Loucy (cell line): Measurements from ENCODE around the gene PTPRT.

Experiments used
- H2AFZ ChIP-seq: fragments of 200-600 bp; sonication (generic); 2 replicates; pipeline ENCODE4 v1.6.0; 2016; ENCODE audit warnings: antibody characterized with exemption, mild to moderate bottlenecking, low read length, moderate library complexity
- H3F3A ChIP-seq: fragments of 200-600 bp; 2 replicates; pipeline ENCODE4 v1.6.0; 2016; ENCODE audit warnings: antibody characterized with exemption, low read depth, mild to moderate bottlenecking
- H3K27me3 ChIP-seq: fragments of 200-600 bp; sonication (generic); 2 replicates; pipeline ENCODE4 v1.6.1; 2014; ENCODE audit warnings: low read length, mild to moderate bottlenecking; ENCODE audit not compliant: insufficient read depth, poor library complexity, severe bottlenecking
- H3K36me3 ChIP-seq: fragments of 200-600 bp; sonication (generic); 2 replicates; pipeline ENCODE4 v1.6.1; 2016; ENCODE audit warnings: low read length; ENCODE audit not compliant: insufficient read depth
- H3K4me1 ChIP-seq: fragments of 200-600 bp; sonication (generic); 2 replicates; pipeline ENCODE4 v1.5.1; 2014; ENCODE audit warnings: low read length, mild to moderate bottlenecking; ENCODE audit not compliant: insufficient read depth, poor library complexity, severe bottlenecking
- H3K4me2 ChIP-seq: fragments of 200-600 bp; sonication (generic); 2 replicates; pipeline ENCODE4 v1.6.0; 2014; ENCODE audit warnings: antibody characterized with exemption, low read length, low read depth, mild to moderate bottlenecking; ENCODE audit not compliant: poor library complexity, severe bottlenecking
- H3K4me3 ChIP-seq: fragments of 200-600 bp; sonication (generic); 2 replicates; pipeline ENCODE4 v1.5.1; 2014; ENCODE audit warnings: low read length, mild to moderate bottlenecking, mixed read lengths; ENCODE audit not compliant: poor library complexity, severe bottlenecking
- H3K79me2 ChIP-seq: fragments of 200-600 bp; sonication (generic); 2 replicates; pipeline ENCODE4 v1.6.1; 2014; ENCODE audit warnings: low read length; ENCODE audit not compliant: insufficient read depth
- H3K9ac ChIP-seq: fragments of 200-600 bp; sonication (generic); 2 replicates; pipeline ENCODE4 v1.6.0; 2014; ENCODE audit warnings: mild to moderate bottlenecking, low read depth, low read length, moderate library complexity; ENCODE audit not compliant: poor library complexity, severe bottlenecking
- H3K9me2 ChIP-seq: fragments of 200-600 bp; sonication (generic); replicated peaks from 2 replicates; pipeline ENCODE4 v1.6.1; 2016; ENCODE audit warnings: low read depth, low read length, mixed read lengths
- H3K9me3 ChIP-seq: fragments of 200-600 bp; sonication (generic); 2 replicates; pipeline ENCODE4 v1.6.1; 2014; ENCODE audit warnings: mild to moderate bottlenecking, antibody characterized with exemption, low read length, low read depth; ENCODE audit not compliant: insufficient read depth
- H4K20me1 ChIP-seq: fragments of 200-600 bp; sonication (generic); 2 replicates; pipeline ENCODE4 v1.6.0; 2014; ENCODE audit warnings: antibody characterized with exemption, low read length, mild to moderate bottlenecking; ENCODE audit not compliant: insufficient read depth, poor library complexity, severe bottlenecking
- CTCF ChIP-seq: fragments of 200-600 bp; sonication (generic); conservative IDR thresholded peaks from 2 replicates; pipeline ENCODE4 v1.5.1; 2014; ENCODE audit warnings: mild to moderate bottlenecking, antibody characterized with exemption, low read length
- EZH2phosphoT487 ChIP-seq: fragments of 200-600 bp; IDR thresholded peaks from 2 replicates; pipeline ENCODE4 v1.6.1; 2018; ENCODE audit warnings: antibody characterized with exemption, mild to moderate bottlenecking, moderate library complexity, borderline replicate concordance

Gene PTPRT

GRCh38 chr20:42085366-42085765 lies 1104.3 kb downstream of the PTPRT start:
- H3K36me3 ChIP-seq = no peaks in the 10 kb centered on the region
- H3K9me3 ChIP-seq = no peaks in the 10 kb centered on the region
- H3K4me3 ChIP-seq = no peak overlapping the region
- no peak overlapping the region for H3K4me2 ChIP-seq
- no peak overlapping the region for H3K9ac ChIP-seq
- H3K79me2 ChIP-seq = no peaks in the 10 kb centered on the region
- H4K20me1 ChIP-seq = no peaks in the 10 kb centered on the region
- TF ChIP-seq CTCF (no peak), EZH2phosphoT487 (no peak)
- H3K9me2 ChIP-seq = no peaks in the 10 kb centered on the region
- no peaks in the 10 kb centered on the region for H3K27me3 ChIP-seq
- no peaks in the 10 kb centered on the region for H3F3A ChIP-seq
- H2AFZ ChIP-seq = no peak overlapping the region
- H3K4me1 ChIP-seq = no peaks in the 10 kb centered on the region

- H4K20me1 ChIP-seq = no peaks in the 10 kb centered on the region
- no peaks in the 10 kb centered on the region for H3K4me1 ChIP-seq
- no peaks in the 10 kb centered on the region for H3K9me2 ChIP-seq
- no peak overlapping the region for H3K4me2 ChIP-seq
- no peaks in the 10 kb centered on the region for H3K79me2 ChIP-seq
- no peaks in the 10 kb centered on the region for H3K36me3 ChIP-seq
- no peak overlapping the region for H3K9ac ChIP-seq
- no peaks in the 10 kb centered on the region for H3K9me3 ChIP-seq
- H3K4me3 ChIP-seq = no peak overlapping the region
- no peaks in the 10 kb centered on the region for H3F3A ChIP-seq
- H2AFZ ChIP-seq = no peak overlapping the region
- TF ChIP-seq EZH2phosphoT487 = no peak
- TF ChIP-seq CTCF = no peak
- H3K27me3 ChIP-seq = no peaks in the 10 kb centered on the region
Observed at GRCh38 chr20:42083280-42083679, 1106.4 kb downstream of the PTPRT start.

- H3K79me2 ChIP-seq = no peaks in the 10 kb centered on the region
- no peak overlapping the region for H3K9ac ChIP-seq
- H4K20me1 ChIP-seq = no peaks in the 10 kb centered on the region
Observed at GRCh38 chr20:42082611-42083010, 1107.1 kb downstream of the PTPRT start.

More at GRCh38 chr20:42082611-42083010, 1107.1 kb downstream of the PTPRT start:
- H3K4me1 ChIP-seq = no peaks in the 10 kb centered on the region
- no peaks in the 10 kb centered on the region for H3F3A ChIP-seq
- no peak overlapping the region for H3K4me3 ChIP-seq
- H3K27me3 ChIP-seq = no peaks in the 10 kb centered on the region
- H3K36me3 ChIP-seq = no peaks in the 10 kb centered on the region
- no peaks in the 10 kb centered on the region for H3K9me3 ChIP-seq
- no peaks in the 10 kb centered on the region for H3K9me2 ChIP-seq
- H3K4me2 ChIP-seq = no peak overlapping the region
- no peak for TF ChIP-seq CTCF
- TF ChIP-seq EZH2phosphoT487 = no peak
- H2AFZ ChIP-seq = no peak overlapping the region
